HEK293 (cell line): ENCODE data around the gene ANTXR1.
A peak's percentile ranks its signal among the peaks of the same experiment; 100 is the strongest.

Experiments
- CTCF ChIA-PET: fragments of 350-600 bp; formaldehyde crosslinking; extraction: SDS; loops from one replicate; lab custom pipeline; 2021; ENCODE audit warnings: antibody characterized with exemption; lab: Yijun Ruan, JAX
- POLR2A ChIA-PET: fragments of 300-600 bp; formaldehyde crosslinking; extraction: SDS; loops from one replicate; lab custom pipeline; 2020; ENCODE audit warnings: antibody characterized with exemption, inconsistent platforms; lab: Yijun Ruan, JAX
- H3K27ac ChIP-seq: fragments of 200-500 bp; sonication (Bioruptor generic); 2 replicates; pipeline ENCODE4 v1.5.1; 2014; ENCODE audit warnings: low read depth, low read length, control low read depth, inconsistent platforms; ENCODE audit errors: extremely low read depth
- H3K36me3 ChIP-seq, 2 experiments: fragments of 200-500 bp in 1 of 2; sonication (Bioruptor generic) in 1 of 2; 1 replicate in 1 of 2; 2 replicates in 1 of 2; pipeline ENCODE4 v1.5.1; 2014 to 2017; ENCODE audit warnings: inconsistent platforms in 2 of 2, low read length in 2 of 2; ENCODE audit not compliant: control insufficient read depth in 2 of 2, insufficient read depth in 1 of 2
- H3K4me1 ChIP-seq: fragments of 200-500 bp; sonication (Bioruptor generic); 2 replicates; pipeline ENCODE4 v1.5.1; 2014; ENCODE audit warnings: mild to moderate bottlenecking, low read length, inconsistent platforms; ENCODE audit not compliant: control insufficient read depth, insufficient read depth
- H3K4me3 ChIP-seq: 2 replicates; pipeline ENCODE4 v1.5.1; 2011; ENCODE audit warnings: low read depth, mild to moderate bottlenecking, control low read depth, low read length, moderate library complexity
- H3K9me3 ChIP-seq: fragments of 200-500 bp; sonication (Bioruptor generic); 2 replicates; pipeline ENCODE4 v1.5.1; 2014; ENCODE audit warnings: low read depth, low read length, inconsistent platforms; ENCODE audit not compliant: control insufficient read depth, insufficient read depth
- ATF2 ChIP-seq: fragments of 450-650 bp; formaldehyde crosslinking; IDR thresholded peaks from 2 replicates; pipeline ENCODE4 v1.5.1; 2016; ENCODE audit warnings: missing biosample characterization, missing genetic modification characterization, low read depth
- GLIS1 ChIP-seq: fragments of 450-650 bp; formaldehyde crosslinking; IDR thresholded peaks from 2 replicates; pipeline ENCODE4 v1.5.1; 2016; ENCODE audit warnings: missing biosample characterization, missing genetic modification characterization
- GLIS2 ChIP-seq: fragments of 450-650 bp; formaldehyde crosslinking; IDR thresholded peaks from 2 replicates; pipeline ENCODE4 v1.5.1; 2016; ENCODE audit warnings: missing biosample characterization, missing genetic modification characterization
- PATZ1 ChIP-seq: fragments of 450-650 bp; formaldehyde crosslinking; IDR thresholded peaks from 2 replicates; pipeline ENCODE4 v1.5.1; 2016; ENCODE audit warnings: missing biosample characterization, missing genetic modification characterization
- PRDM4 ChIP-seq: fragments of 450-650 bp; formaldehyde crosslinking; IDR thresholded peaks from 2 replicates; pipeline ENCODE4 v1.5.1; 2017; ENCODE audit warnings: missing biosample characterization, missing genetic modification characterization
- REST ChIP-seq: fragments of 450-650 bp; formaldehyde crosslinking; IDR thresholded peaks from 2 replicates; pipeline ENCODE4 v1.5.1; 2016; ENCODE audit warnings: missing biosample characterization, missing genetic modification characterization
- YY2 ChIP-seq: fragments of 450-650 bp; formaldehyde crosslinking; IDR thresholded peaks from 2 replicates; pipeline ENCODE4 v1.5.1; 2016; ENCODE audit warnings: missing biosample characterization, missing genetic modification characterization
- ZBTB10 ChIP-seq: fragments of 450-650 bp; formaldehyde crosslinking; IDR thresholded peaks from 2 replicates; pipeline ENCODE4 v1.5.1; 2016; ENCODE audit warnings: missing biosample characterization, missing genetic modification characterization
- ZBTB21 ChIP-seq: fragments of 450-650 bp; formaldehyde crosslinking; IDR thresholded peaks from 2 replicates; pipeline ENCODE4 v1.5.1; 2017; ENCODE audit warnings: missing biosample characterization, missing genetic modification characterization
- ZBTB49 ChIP-seq: fragments of 450-650 bp; formaldehyde crosslinking; IDR thresholded peaks from 2 replicates; pipeline ENCODE4 v1.5.1; 2016; ENCODE audit warnings: missing biosample characterization, missing genetic modification characterization, low read depth
- ZIC2 ChIP-seq: fragments of 450-650 bp; formaldehyde crosslinking; IDR thresholded peaks from 2 replicates; pipeline ENCODE4 v1.5.1; 2016; ENCODE audit warnings: missing biosample characterization, missing genetic modification characterization
- ZNF335 ChIP-seq: fragments of 450-650 bp; formaldehyde crosslinking; conservative IDR thresholded peaks from 2 replicates; pipeline ENCODE4 v1.5.1; 2016; ENCODE audit warnings: missing biosample characterization, missing genetic modification characterization
- ZNF561 ChIP-seq: fragments of 450-650 bp; IDR thresholded peaks from 2 replicates; pipeline ENCODE4 v1.5.1; 2018; ENCODE audit warnings: missing biosample characterization, missing genetic modification characterization, borderline replicate concordance
- ZNF658 ChIP-seq: fragments of 450-650 bp; formaldehyde crosslinking; IDR thresholded peaks from 2 replicates; pipeline ENCODE4; 2016; ENCODE audit warnings: missing biosample characterization, missing genetic modification characterization
- ZSCAN18 ChIP-seq: fragments of 450-650 bp; formaldehyde crosslinking; IDR thresholded peaks from 2 replicates; pipeline ENCODE4 v1.5.1; 2016; ENCODE audit warnings: missing biosample characterization, missing genetic modification characterization

ANTXR1 gene

GRCh38 chr2:69241664-69242514 lies 228.9 kb downstream of the ANTXR1 start:
- no peak overlapping the region for H3K4me3 ChIP-seq
- ChIA-PET CTCF (interaction anchor here (0.6 kb wide), 1 partner anchor 1133 kb away, joined by 6 read pairs; no protein-coding TSS in a partner anchor), POLR2A (no interaction called here)
- peaks cover 0 to 9% of the 10 kb centered on the region in 2 experiments; a peak in 1 of 3 replicates for H3K36me3 ChIP-seq
- no peaks in the 10 kb centered on the region for H3K9me3 ChIP-seq
- TF ChIP-seq ZNF335 (tag by site-specific recombination) (no peak), ZNF561 (tag by site-specific recombination) (no peak), GLIS1 (tag by site-specific recombination) (peak; percentile 87), ZIC2 (tag by site-specific recombination) (peak; percentile 55), ZBTB10 (tag by site-specific recombination) (no peak), ZNF658 (tag by site-specific recombination) (no peak), PATZ1 (tag by site-specific recombination) (0 out of 2 replicates have a peak, but pooled peaks have one; percentile 18), ZBTB21 (tag by site-specific recombination) (no peak), GLIS2 (tag by site-specific recombination) (peak; percentile 18; the same call in 1 of the 2 replicates)
- H3K27ac ChIP-seq: peak overlapping the region; percentile 16; the same call in 1 of the 2 replicates
- H3K4me1 ChIP-seq: peaks cover 8% of the 10 kb centered on the region

- H3K27ac ChIP-seq: no peak overlapping the region
- peaks cover 8% of the 10 kb centered on the region for H3K4me1 ChIP-seq
- POLR2A ChIA-PET: no interaction called here
- peaks cover 0 to 9% of the 10 kb centered on the region in 2 experiments; a peak in 1 of 3 replicates for H3K36me3 ChIP-seq
- no peak overlapping the region for H3K4me3 ChIP-seq
- H3K9me3 ChIP-seq: no peaks in the 10 kb centered on the region
- CTCF ChIA-PET: interaction anchor here (0.6 kb wide), 1 partner anchor 1133 kb away, joined by 6 read pairs; no protein-coding TSS in a partner anchor
- TF ChIP-seq YY2 (tag by site-specific recombination) (no peak), PRDM4 (0 out of 2 replicates have a peak, but pooled peaks have one; percentile 20), ZBTB49 (tag by site-specific recombination) (no peak), REST (tag by site-specific recombination) (no peak), ZSCAN18 (tag by site-specific recombination) (no peak), ATF2 (tag by site-specific recombination) (no peak)
Observed at GRCh38 chr2:69242651-69243051, 229.7 kb downstream of the ANTXR1 start.
